ENCODE results near the gene CD82. TPM values are rescaled to one million over a fixed set of nuclear protein-coding genes. Genes with fewer than 3 reads are reported as not detected.

The CD82 gene
- total and polyA plus RNA-seq, 7 donors: 4.2 to 67.4 (median 11.4) TPM

DNA sequence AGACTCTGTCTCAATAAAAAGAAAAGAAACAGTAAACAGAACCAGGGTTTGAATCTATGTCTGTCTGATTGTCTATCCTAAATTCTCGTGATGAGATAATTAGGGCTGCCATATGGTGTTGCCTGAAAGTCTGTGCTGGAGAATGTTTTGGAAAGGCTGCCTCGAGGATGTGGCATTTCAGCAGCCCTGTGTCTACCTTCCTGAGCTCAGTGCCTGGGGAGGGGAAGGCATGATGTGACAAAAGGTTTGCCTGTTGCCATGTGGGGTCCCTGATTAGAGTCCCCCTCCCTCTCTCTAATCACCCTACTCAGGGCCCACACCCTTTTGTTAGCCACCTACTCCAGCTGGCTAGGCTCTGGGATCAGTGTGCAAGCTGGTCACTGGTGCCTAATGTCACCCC lies 15.2 kb downstream of the CD82 start:
- no peak for DNase-seq
- WGBS, 2 donors: 65 to 73% methylated on average over 2 of the region's 2 CpGs
- H3K27ac ChIP-seq: no peak overlapping the region
- H3K27me3 ChIP-seq: no peaks in the 10 kb centered on the region
- intact Hi-C loops (cut with DNase I): no loop called here
- H3K4me3 ChIP-seq: no peak overlapping the region
- no peaks in the 10 kb centered on the region for H3K36me3 ChIP-seq
- TF ChIP-seq POLR2AphosphoS5 (IDR thresholded peaks at IDR 0.05) (no peak), EP300 (IDR thresholded peaks at IDR 0.05) (no peak), POLR2A (IDR thresholded peaks at IDR 0.05) (no peak)
- TF ChIP-seq, protein P1, sequence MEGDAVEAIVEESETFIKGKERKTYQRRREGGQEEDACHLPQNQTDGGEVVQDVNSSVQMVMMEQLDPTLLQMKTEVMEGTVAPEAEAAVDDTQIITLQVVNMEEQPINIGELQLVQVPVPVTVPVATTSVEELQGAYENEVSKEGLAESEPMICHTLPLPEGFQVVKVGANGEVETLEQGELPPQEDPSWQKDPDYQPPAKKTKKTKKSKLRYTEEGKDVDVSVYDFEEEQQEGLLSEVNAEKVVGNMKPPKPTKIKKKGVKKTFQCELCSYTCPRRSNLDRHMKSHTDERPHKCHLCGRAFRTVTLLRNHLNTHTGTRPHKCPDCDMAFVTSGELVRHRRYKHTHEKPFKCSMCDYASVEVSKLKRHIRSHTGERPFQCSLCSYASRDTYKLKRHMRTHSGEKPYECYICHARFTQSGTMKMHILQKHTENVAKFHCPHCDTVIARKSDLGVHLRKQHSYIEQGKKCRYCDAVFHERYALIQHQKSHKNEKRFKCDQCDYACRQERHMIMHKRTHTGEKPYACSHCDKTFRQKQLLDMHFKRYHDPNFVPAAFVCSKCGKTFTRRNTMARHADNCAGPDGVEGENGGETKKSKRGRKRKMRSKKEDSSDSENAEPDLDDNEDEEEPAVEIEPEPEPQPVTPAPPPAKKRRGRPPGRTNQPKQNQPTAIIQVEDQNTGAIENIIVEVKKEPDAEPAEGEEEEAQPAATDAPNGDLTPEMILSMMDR (IDR thresholded peaks at IDR 0.05): no peak
- peaks cover 0 to 32% (median 18%) of the 10 kb centered on the region in 4 donors for H3K4me1 ChIP-seq
- H3K9me3 ChIP-seq: peaks cover 0 to 3% (median 0%) of the 10 kb centered on the region in 4 donors

GRCh38 chr11:44581246-44581645 lies 15.8 kb downstream of the CD82 start:
- 70 to 83% methylated on average over 3 of the region's 3 CpGs for WGBS, 2 donors
- Histone ChIP-seq H3K27me3 (no peaks in the 10 kb centered on the region), H3K4me3 (no peak overlapping the region), H3K27ac (no peak overlapping the region), H3K36me3 (no peaks in the 10 kb centered on the region), H3K9me3 (peaks cover 0 to 3% (median 0%) of the 10 kb centered on the region in 4 donors), H3K4me1 (peaks cover 0 to 29% (median 16%) of the 10 kb centered on the region in 4 donors)
- no peak for DNase-seq
- intact Hi-C loops (cut with DNase I): no loop called here
- TF ChIP-seq POLR2AphosphoS5 (IDR thresholded peaks at IDR 0.05) (no peak), EP300 (IDR thresholded peaks at IDR 0.05) (no peak), POLR2A (IDR thresholded peaks at IDR 0.05) (no peak)
- TF ChIP-seq, protein P1 (IDR thresholded peaks at IDR 0.05): no peak

- Histone ChIP-seq H3K4me1 (peaks cover 0 to 21% (median 13%) of the 10 kb centered on the region in 4 donors), H3K36me3 (no peaks in the 10 kb centered on the region), H3K27me3 (no peaks in the 10 kb centered on the region), H3K27ac (no peak overlapping the region), H3K9me3 (peaks cover 0 to 3% (median 0%) of the 10 kb centered on the region in 4 donors), H3K4me3 (no peak overlapping the region)
- intact Hi-C loops (cut with DNase I): no loop called here
- no peak for TF ChIP-seq EP300 (IDR thresholded peaks at IDR 0.05)
- no peak for TF ChIP-seq POLR2A (IDR thresholded peaks at IDR 0.05)
- TF ChIP-seq, protein P1 (IDR thresholded peaks at IDR 0.05): no peak
- no peak for TF ChIP-seq POLR2AphosphoS5 (IDR thresholded peaks at IDR 0.05)
- 83 to 90% methylated on average over 3 of the region's 3 CpGs for WGBS, 2 donors
- no peak for DNase-seq
Observed at GRCh38 chr11:44582641-44583352, 17.3 kb downstream of the CD82 start.

- 99% methylated on average over 2 of the region's 2 CpGs for WGBS, 2 donors
- intact Hi-C loops (cut with DNase I): no loop called here
- Histone ChIP-seq H3K9me3 (peaks cover 0 to 3% (median 0%) of the 10 kb centered on the region in 4 donors), H3K36me3 (no peaks in the 10 kb centered on the region), H3K27me3 (no peaks in the 10 kb centered on the region), H3K4me1 (peaks cover 0 to 23% (median 15%) of the 10 kb centered on the region in 4 donors), H3K4me3 (no peak overlapping the region), H3K27ac (no peak overlapping the region)
- DNase-seq: no peak
- TF ChIP-seq, protein P1 (IDR thresholded peaks at IDR 0.05): no peak
- no peak for TF ChIP-seq POLR2AphosphoS5 (IDR thresholded peaks at IDR 0.05)
- TF ChIP-seq POLR2A (IDR thresholded peaks at IDR 0.05): no peak
- TF ChIP-seq EP300 (IDR thresholded peaks at IDR 0.05): no peak
Observed at GRCh38 chr11:44583353-44583669, 17.8 kb downstream of the CD82 start.
